WTC11 (cell line): ENCODE results near the gene TWF2.

Source experiments
- ATF6 ChIP-seq: sonication (generic); formaldehyde crosslinking; IDR thresholded peaks from 2 replicates; pipeline ENCODE4 v1.8.1; 2023; ENCODE audit warnings: mild to moderate bottlenecking, missing genetic modification reagents
- CTCF ChIP-seq: fragments of 200-600 bp; IDR thresholded peaks from 2 replicates; pipeline ENCODE4 v1.8.0; 2022; ENCODE audit warnings: antibody characterized with exemption
- FOXK1 ChIP-seq: sonication (generic); formaldehyde crosslinking; IDR thresholded peaks from 2 replicates; pipeline ENCODE4 v1.8.0; 2022; ENCODE audit warnings: mild to moderate bottlenecking, moderate library complexity, missing genetic modification reagents
- IRF2 ChIP-seq: sonication (generic); formaldehyde crosslinking; IDR thresholded peaks from 2 replicates; pipeline ENCODE4 v1.8.0; 2022; ENCODE audit warnings: low read depth, missing genetic modification reagents, borderline replicate concordance
- MXD4 ChIP-seq: fragments of 250-450 bp; sonication (Bioruptor Pico); IDR thresholded peaks from 2 replicates; pipeline ENCODE4 v1.8.0; 2021; ENCODE audit warnings: mild to moderate bottlenecking, moderate library complexity, borderline replicate concordance
- OVOL2 ChIP-seq: fragments of 250-450 bp; sonication (Bioruptor Pico); IDR thresholded peaks from 2 replicates; pipeline ENCODE4 v1.9.0; 2021; ENCODE audit warnings: mild to moderate bottlenecking, borderline replicate concordance
- TCF7 ChIP-seq: sonication (generic); formaldehyde crosslinking; IDR thresholded peaks from 2 replicates; pipeline ENCODE4 v1.8.0; 2022; ENCODE audit warnings: mild to moderate bottlenecking, low read depth, missing genetic modification reagents, moderate library complexity
- TEAD4 ChIP-seq: sonication (generic); formaldehyde crosslinking; IDR thresholded peaks from 2 replicates; pipeline ENCODE4 v1.8.0; 2022; ENCODE audit warnings: mild to moderate bottlenecking, missing genetic modification reagents
- ZNF138 ChIP-seq: sonication (generic); formaldehyde crosslinking; conservative IDR thresholded peaks from 2 replicates; pipeline ENCODE4 v1.8.1; 2022; ENCODE audit warnings: mild to moderate bottlenecking, moderate library complexity, missing genetic modification reagents

- TF ChIP-seq CTCF (no peak), TEAD4 (CRISPR knock-in tag) (no peak), TCF7 (no peak), FOXK1 (CRISPR knock-in tag) (no peak), MXD4 (CRISPR knock-in tag) (no peak), IRF2 (CRISPR knock-in tag) (no peak), ATF6 (CRISPR knock-in tag) (no peak), ZNF138 (CRISPR knock-in tag) (no peak), OVOL2 (CRISPR knock-in tag) (no peak)
Measured at GRCh38 chr3:52190294-52191074, 48.5 kb downstream of the TWF2 start.
